HepG2 (cell line): ENCODE data around the gene IRF1. TPM values are rescaled to one million over a fixed set of nuclear protein-coding genes. Genes with fewer than 3 reads are reported as not detected.

ENCODE experiments used
- HHEX ChIP-seq: IDR thresholded peaks from 2 replicates; pipeline ENCODE4 v1.6.1; 2016; ENCODE audit warnings: control low read depth
- ISX ChIP-seq: sonication (generic); formaldehyde crosslinking; conservative IDR thresholded peaks from 2 replicates; pipeline ENCODE4 v1.5.0; 2020; ENCODE audit warnings: missing genetic modification reagents
- JUND ChIP-seq: sonication (generic); formaldehyde crosslinking; IDR thresholded peaks from 2 replicates; pipeline ENCODE4 v1.8.0; 2022; ENCODE audit warnings: mild to moderate bottlenecking, missing genetic modification reagents
- KDM1A ChIP-seq: IDR thresholded peaks from 2 replicates; pipeline ENCODE4 v1.6.1; 2016; ENCODE audit warnings: missing compliant biosample characterization
- KLF12 ChIP-seq: sonication (generic); formaldehyde crosslinking; IDR thresholded peaks from 2 replicates; pipeline ENCODE4 v1.4.0; 2020; ENCODE audit warnings: missing genetic modification reagents, borderline replicate concordance
- MAZ ChIP-seq, 2 experiments: sonication (generic) in 1 of 2; formaldehyde crosslinking in 1 of 2; IDR thresholded peaks; 2 replicates each; pipeline versions ENCODE4 v1.5.0 to v1.6.1; 2012 to 2020; ENCODE audit warnings: low read depth in 2 of 2, mild to moderate bottlenecking in 2 of 2, borderline replicate concordance in 1 of 2, improper control_type of control experiment in 1 of 2, low read length in 1 of 2, missing genetic modification reagents in 1 of 2, moderate library complexity in 1 of 2
- MEF2D ChIP-seq: sonication (generic); formaldehyde crosslinking; IDR thresholded peaks from 2 replicates; pipeline ENCODE4 v1.5.1; 2020; ENCODE audit warnings: mild to moderate bottlenecking, missing genetic modification reagents
- NCOA2 ChIP-seq: sonication (generic); formaldehyde crosslinking; IDR thresholded peaks from 2 replicates; pipeline ENCODE4 v1.8.0; 2022; ENCODE audit warnings: inconsistent platforms
- NFRKB ChIP-seq: fragments of 450-650 bp; IDR thresholded peaks from 2 replicates; pipeline ENCODE4 v1.6.1; 2017
- TARDBP ChIP-seq: sonication (generic); formaldehyde crosslinking; IDR thresholded peaks from 2 replicates; pipeline ENCODE4 v1.8.0; 2022; ENCODE audit warnings: mild to moderate bottlenecking, missing genetic modification reagents
- ZBTB7A ChIP-seq: sonication (generic); formaldehyde crosslinking; IDR thresholded peaks from 2 replicates; pipeline ENCODE4 v1.8.0; 2022; ENCODE audit warnings: mild to moderate bottlenecking, missing genetic modification reagents
- ZFP36L1 ChIP-seq: sonication (generic); formaldehyde crosslinking; IDR thresholded peaks from 2 replicates; pipeline ENCODE4 v1.8.0; 2022; ENCODE audit warnings: mild to moderate bottlenecking, missing genetic modification reagents, moderate library complexity
- ZNF234 ChIP-seq: sonication (generic); formaldehyde crosslinking; conservative IDR thresholded peaks from 2 replicates; pipeline ENCODE4 v1.5.1; 2020; ENCODE audit warnings: mild to moderate bottlenecking, missing genetic modification reagents
- ZNF496 ChIP-seq: sonication (generic); formaldehyde crosslinking; IDR thresholded peaks from 2 replicates; pipeline ENCODE4 v1.8.1; 2023; ENCODE audit warnings: mild to moderate bottlenecking, moderate library complexity, missing genetic modification reagents; ENCODE audit not compliant: insufficient replicate concordance
- ZNF549 ChIP-seq: sonication (generic); formaldehyde crosslinking; IDR thresholded peaks from 2 replicates; pipeline ENCODE4 v1.5.0; 2020; ENCODE audit warnings: missing genetic modification reagents
- ZNF605 ChIP-seq: sonication (generic); formaldehyde crosslinking; IDR thresholded peaks from 2 replicates; pipeline ENCODE4 v1.8.0; 2022; ENCODE audit warnings: mild to moderate bottlenecking, missing genetic modification reagents
- ZNF720 ChIP-seq: sonication (generic); formaldehyde crosslinking; IDR thresholded peaks from 2 replicates; pipeline ENCODE4 v1.4.0; 2020; ENCODE audit warnings: missing genetic modification reagents
- polyA plus RNA-seq, 8 experiments: library from polyadenylated mRNA; depleted of rRNA in 3 of 8; stranded (reverse) in 7 of 8; unstranded in 1 of 8; fragments of >200 nt; fragmentation: Illumina TruSeq in 4 of 8; extraction: Trizol in 4 of 8; gene quantifications; 2 replicates each; pipeline versions ENCODE4 v1.2.1 to v1.2.3, GENCODE V29; 2011 to 2016; ENCODE audit warnings: low read depth in 4 of 8, missing spikeins in 1 of 8, mixed read lengths in 1 of 8; ENCODE audit not compliant: insufficient read depth in 1 of 8
- total RNA-seq, 5 experiments: library from RNA; depleted of rRNA; stranded (reverse); fragments of >200 nt; fragmentation: Illumina TruSeq; extraction: Trizol; gene quantifications; 2 replicates each; pipeline ENCODE4 v1.2.3, GENCODE V29; 2016; ENCODE audit warnings: low read depth in 1 of 5
- TF ChIP-seq, protein P1 (sequence below): IDR thresholded peaks from 2 replicates; pipeline ENCODE4 v1.6.1; 2016; ENCODE audit warnings: low read depth, control low read depth
- TF ChIP-seq, protein P2 (sequence below): sonication (generic); formaldehyde crosslinking; IDR thresholded peaks from 2 replicates; pipeline ENCODE4 v1.8.1; 2023; ENCODE audit warnings: mild to moderate bottlenecking, moderate library complexity, missing genetic modification reagents
- TF ChIP-seq, protein P3 (sequence below): sonication (generic); formaldehyde crosslinking; IDR thresholded peaks from 2 replicates; pipeline ENCODE4 v1.5.0; 2020; ENCODE audit warnings: mild to moderate bottlenecking, missing genetic modification reagents
- TF ChIP-seq, protein P4 (sequence below): sonication (generic); formaldehyde crosslinking; IDR thresholded peaks from 2 replicates; pipeline ENCODE4 v1.8.1; 2022; ENCODE audit warnings: low read depth, mild to moderate bottlenecking, missing genetic modification reagents

Gene IRF1
- total and polyA plus RNA-seq, 2 of the 13 experiments (the other 11 are each of a cell fraction or from before 2014, with no cell fraction given) = 4.1 to 8.8 TPM

DNA sequence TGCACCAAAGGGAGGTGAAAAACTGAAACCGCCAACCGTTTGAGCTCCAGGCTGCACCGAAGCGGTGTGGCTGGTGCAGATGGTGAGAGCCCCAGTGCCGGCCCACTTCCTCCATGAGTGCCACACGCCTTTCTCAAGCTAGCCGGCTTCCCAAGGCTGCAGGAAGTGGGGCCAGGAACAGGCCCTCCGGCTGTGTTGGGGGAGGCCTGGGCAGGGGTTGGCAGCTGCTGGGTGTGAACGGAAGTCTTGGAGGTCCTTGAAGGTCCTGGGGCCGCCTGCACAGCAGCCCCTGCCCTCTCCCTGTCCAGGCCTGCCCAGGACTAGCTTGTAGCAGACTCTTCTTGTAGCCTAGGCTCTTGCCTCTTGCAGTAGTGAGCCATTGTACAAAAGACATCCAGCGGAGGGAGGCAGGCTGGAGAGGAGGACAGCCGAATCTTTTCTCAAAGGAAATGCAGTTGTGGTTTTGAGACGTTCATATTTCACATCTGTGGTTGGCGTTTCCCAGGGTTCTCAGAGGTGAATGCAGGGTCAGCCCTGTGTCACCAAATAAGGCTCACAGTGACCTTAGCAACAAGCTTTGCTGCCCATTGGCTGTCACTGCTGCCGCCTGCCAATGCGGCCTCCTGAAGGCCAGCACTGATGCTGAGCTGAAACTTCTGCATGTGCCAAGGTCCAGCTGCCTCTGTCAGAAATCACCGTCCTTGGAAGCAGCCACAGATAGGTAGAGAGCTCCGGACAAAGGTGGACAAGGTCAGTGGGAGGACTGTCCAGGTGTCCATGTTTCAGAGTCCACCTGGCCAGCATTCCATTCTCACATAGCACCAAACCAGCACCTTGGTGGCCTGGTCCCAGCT, 23.9 kb downstream of the IRF1 start (continued):
- TF ChIP-seq, protein P1, sequence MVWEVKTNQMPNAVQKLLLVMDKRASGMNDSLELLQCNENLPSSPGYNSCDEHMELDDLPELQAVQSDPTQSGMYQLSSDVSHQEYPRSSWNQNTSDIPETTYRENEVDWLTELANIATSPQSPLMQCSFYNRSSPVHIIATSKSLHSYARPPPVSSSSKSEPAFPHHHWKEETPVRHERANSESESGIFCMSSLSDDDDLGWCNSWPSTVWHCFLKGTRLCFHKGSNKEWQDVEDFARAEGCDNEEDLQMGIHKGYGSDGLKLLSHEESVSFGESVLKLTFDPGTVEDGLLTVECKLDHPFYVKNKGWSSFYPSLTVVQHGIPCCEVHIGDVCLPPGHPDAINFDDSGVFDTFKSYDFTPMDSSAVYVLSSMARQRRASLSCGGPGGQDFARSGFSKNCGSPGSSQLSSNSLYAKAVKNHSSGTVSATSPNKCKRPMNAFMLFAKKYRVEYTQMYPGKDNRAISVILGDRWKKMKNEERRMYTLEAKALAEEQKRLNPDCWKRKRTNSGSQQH = no peak
- TF ChIP-seq HHEX = no peak
- TF ChIP-seq MEF2D = no peak
- TF ChIP-seq, protein P2, sequence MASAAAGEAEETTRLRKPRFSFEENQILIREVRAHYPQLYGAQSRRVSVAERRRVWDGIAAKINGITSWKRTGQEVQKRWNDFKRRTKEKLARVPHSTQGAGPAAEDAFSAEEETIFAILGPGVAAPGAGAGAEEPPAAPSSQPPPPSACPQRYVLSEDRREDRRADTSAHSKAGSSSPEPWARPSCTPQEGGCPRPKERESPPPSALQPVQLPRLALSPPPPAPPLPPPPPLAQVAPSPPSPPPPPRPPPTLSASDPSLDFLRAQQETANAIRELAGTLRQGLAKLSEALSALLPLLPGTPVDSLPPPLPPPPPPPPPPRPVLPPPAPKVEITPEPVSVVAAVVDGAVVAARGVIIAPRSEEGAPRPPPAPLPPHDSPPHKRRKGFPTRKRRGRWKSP (CRISPR knock-in tag) = no peak
- TF ChIP-seq ZFP36L1 (CRISPR knock-in tag) = no peak
- no peak for TF ChIP-seq NFRKB
- peak; percentile 42; the same call in 1 of the 2 replicates for TF ChIP-seq NCOA2 (CRISPR knock-in tag)
- TF ChIP-seq ISX = no peak
- no peak for TF ChIP-seq KLF12
- TF ChIP-seq, protein P3, sequence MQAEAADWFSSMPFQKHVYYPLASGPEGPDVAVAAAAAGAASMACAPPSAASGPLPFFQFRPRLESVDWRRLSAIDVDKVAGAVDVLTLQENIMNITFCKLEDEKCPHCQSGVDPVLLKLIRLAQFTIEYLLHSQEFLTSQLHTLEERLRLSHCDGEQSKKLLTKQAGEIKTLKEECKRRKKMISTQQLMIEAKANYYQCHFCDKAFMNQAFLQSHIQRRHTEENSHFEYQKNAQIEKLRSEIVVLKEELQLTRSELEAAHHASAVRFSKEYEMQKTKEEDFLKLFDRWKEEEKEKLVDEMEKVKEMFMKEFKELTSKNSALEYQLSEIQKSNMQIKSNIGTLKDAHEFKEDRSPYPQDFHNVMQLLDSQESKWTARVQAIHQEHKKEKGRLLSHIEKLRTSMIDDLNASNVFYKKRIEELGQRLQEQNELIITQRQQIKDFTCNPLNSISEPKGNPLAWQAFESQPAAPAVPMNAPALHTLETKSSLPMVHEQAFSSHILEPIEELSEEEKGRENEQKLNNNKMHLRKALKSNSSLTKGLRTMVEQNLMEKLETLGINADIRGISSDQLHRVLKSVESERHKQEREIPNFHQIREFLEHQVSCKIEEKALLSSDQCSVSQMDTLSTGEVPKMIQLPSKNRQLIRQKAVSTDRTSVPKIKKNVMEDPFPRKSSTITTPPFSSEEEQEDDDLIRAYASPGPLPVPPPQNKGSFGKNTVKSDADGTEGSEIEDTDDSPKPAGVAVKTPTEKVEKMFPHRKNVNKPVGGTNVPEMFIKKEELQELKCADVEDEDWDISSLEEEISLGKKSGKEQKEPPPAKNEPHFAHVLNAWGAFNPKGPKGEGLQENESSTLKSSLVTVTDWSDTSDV = no peak
- TF ChIP-seq, protein P4, sequence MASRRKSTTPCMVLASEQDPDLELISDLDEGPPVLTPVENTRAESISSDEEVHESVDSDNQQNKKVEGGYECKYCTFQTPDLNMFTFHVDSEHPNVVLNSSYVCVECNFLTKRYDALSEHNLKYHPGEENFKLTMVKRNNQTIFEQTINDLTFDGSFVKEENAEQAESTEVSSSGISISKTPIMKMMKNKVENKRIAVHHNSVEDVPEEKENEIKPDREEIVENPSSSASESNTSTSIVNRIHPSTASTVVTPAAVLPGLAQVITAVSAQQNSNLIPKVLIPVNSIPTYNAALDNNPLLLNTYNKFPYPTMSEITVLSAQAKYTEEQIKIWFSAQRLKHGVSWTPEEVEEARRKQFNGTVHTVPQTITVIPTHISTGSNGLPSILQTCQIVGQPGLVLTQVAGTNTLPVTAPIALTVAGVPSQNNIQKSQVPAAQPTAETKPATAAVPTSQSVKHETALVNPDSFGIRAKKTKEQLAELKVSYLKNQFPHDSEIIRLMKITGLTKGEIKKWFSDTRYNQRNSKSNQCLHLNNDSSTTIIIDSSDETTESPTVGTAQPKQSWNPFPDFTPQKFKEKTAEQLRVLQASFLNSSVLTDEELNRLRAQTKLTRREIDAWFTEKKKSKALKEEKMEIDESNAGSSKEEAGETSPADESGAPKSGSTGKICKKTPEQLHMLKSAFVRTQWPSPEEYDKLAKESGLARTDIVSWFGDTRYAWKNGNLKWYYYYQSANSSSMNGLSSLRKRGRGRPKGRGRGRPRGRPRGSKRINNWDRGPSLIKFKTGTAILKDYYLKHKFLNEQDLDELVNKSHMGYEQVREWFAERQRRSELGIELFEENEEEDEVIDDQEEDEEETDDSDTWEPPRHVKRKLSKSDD (CRISPR knock-in tag) = no peak
- no peak for TF ChIP-seq MAZ (IDR thresholded peaks at IDR 0.05; ENCODE audit: borderline replicate concordance, low read depth, low read length)
- TF ChIP-seq MAZ (CRISPR knock-in tag; IDR thresholded peaks at IDR 0.05; ENCODE audit: low read depth) = no peak
- no peak for TF ChIP-seq ZBTB7A
- TF ChIP-seq ZNF605 (CRISPR knock-in tag) = no peak
- no peak for TF ChIP-seq ZNF720 (CRISPR knock-in tag)
- TF ChIP-seq ZNF549 = no peak
- no peak for TF ChIP-seq TARDBP
- no peak for TF ChIP-seq KDM1A (CRISPR knock-in tag)
- no peak for TF ChIP-seq ZNF496 (CRISPR knock-in tag)
- TF ChIP-seq JUND (CRISPR knock-in tag) = no peak
- no peak for TF ChIP-seq ZNF234 (CRISPR knock-in tag)
